Natural killer cell (primary cell): ENCODE data around the gene EHMT1. TPM values are rescaled to one million over a fixed set of nuclear protein-coding genes. Genes with fewer than 3 reads are reported as not detected.

Source experiments
- ATAC-seq, 3 donors: fragments of 150-1000 bp in 2 of 3; fragments of 200-7000 bp in 1 of 3; cut with Tn5 transposase; 1 replicate in 1 of 3; 2 replicates in 2 of 3; pipeline ENCODE4 v1.10.0; 2021; ENCODE audit warnings: mild to moderate bottlenecking in 2 of 3, moderate library complexity in 2 of 3
- DNase-seq, 2 donors: peaks; one replicate each; pipeline versions ENCODE4 v3.0.0 to v3.0.0-alpha.2; 2013 to 2021; ENCODE audit warnings: mixed read lengths in 1 of 2
- H3K27ac ChIP-seq: one replicate; pipeline ENCODE4 v1.5.1; 2013; ENCODE audit warnings: mild to moderate bottlenecking, low read length
- H3K27me3 ChIP-seq: one replicate; pipeline ENCODE4 v1.6.1; 2013; ENCODE audit warnings: low read length; ENCODE audit not compliant: control insufficient read depth, insufficient read depth
- H3K36me3 ChIP-seq: one replicate; pipeline ENCODE4 v1.6.1; 2013; ENCODE audit warnings: low read length; ENCODE audit not compliant: control insufficient read depth, insufficient read depth
- H3K4me1 ChIP-seq: one replicate; pipeline ENCODE4 v1.6.1; 2013; ENCODE audit warnings: low read length; ENCODE audit not compliant: control insufficient read depth, insufficient read depth
- H3K4me3 ChIP-seq: one replicate; pipeline ENCODE4 v1.5.1; 2013; ENCODE audit warnings: low read length
- H3K9me3 ChIP-seq: one replicate; pipeline ENCODE4 v1.6.1; 2013; ENCODE audit warnings: low read length; ENCODE audit not compliant: control insufficient read depth, insufficient read depth
- H3K27ac Mint-ChIP-seq, 2 donors: one replicate each; pipeline ENCODE4 v1.8.0; 2022; ENCODE audit warnings: mild to moderate bottlenecking in 2 of 2, mixed read lengths in 2 of 2, moderate library complexity in 1 of 2
- H3K27me3 Mint-ChIP-seq, 2 donors: one replicate each; pipeline ENCODE4 v1.8.0; 2022; ENCODE audit warnings: low read depth in 2 of 2, mixed read lengths in 2 of 2
- H3K36me3 Mint-ChIP-seq: one replicate; pipeline ENCODE4 v1.8.0; 2022; ENCODE audit warnings: mixed read lengths
- H3K4me1 Mint-ChIP-seq, 2 donors: one replicate each; pipeline ENCODE4 v1.8.0; 2022; ENCODE audit warnings: mixed read lengths in 2 of 2
- H3K4me3 Mint-ChIP-seq: one replicate; pipeline ENCODE4 v1.8.0; 2022; ENCODE audit warnings: mild to moderate bottlenecking, moderate library complexity, mixed read lengths
- H3K9me3 Mint-ChIP-seq, 2 donors: one replicate each; pipeline ENCODE4 v1.8.0; 2022; ENCODE audit warnings: mixed read lengths in 2 of 2
- WGBS: methylation state at CpG from one replicate; pipeline ENCODE4 v1.1.7; 2013; ENCODE audit warnings: missing lambda C conversion rate; ENCODE audit not compliant: insufficient coverage; 5-methylcytosine and 5-hydroxymethylcytosine counted together
- intact Hi-C: fragments of 100-400 bp; cut with micrococcal nuclease; formaldehyde crosslinking; loops from one replicate; pipeline ENCODE4 v1.14.2; 2022
- total RNA-seq, 4 donors: library from RNA; stranded (reverse); fragments of 120-200 nt in 1 of 4; gene quantifications; one replicate each; pipeline versions ENCODE4 v1.2.3 to v1.2.4, GENCODE V29; 2013 to 2022
- TF ChIP-seq, protein P1 (sequence below): fragments of 200-600 bp; IDR thresholded peaks from one replicate; pipeline ENCODE4 v1.8.0; 2022; ENCODE audit warnings: antibody characterized with exemption

EHMT1 gene
- total RNA-seq, 3 donors from 2014 or later (not counting 1 experiment from before 2014, with no cell fraction given) = 173 to 200 (median 176) TPM

DNA sequence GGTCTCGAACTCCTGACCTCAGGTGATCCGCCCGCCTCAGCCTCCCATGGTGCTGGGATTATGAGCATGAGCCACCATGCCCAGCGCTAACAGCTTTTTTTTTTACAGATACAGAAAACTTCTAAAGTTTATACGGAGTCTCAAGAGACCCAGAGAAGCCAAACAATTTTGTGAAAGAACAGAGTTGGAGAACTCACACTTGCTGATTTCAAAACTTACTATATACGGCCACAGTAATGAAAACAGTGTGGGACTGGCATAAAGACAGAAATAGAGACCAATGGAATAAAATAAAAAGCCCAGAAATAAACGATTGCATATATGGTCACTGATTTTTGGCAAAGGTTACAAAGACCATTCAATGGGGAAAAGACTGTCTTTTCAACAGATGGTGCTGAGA lies 173.1 kb downstream of the EHMT1 start:
- Mint-ChIP-seq H3K36me3 (no peaks in the 10 kb centered on the region), H3K4me1 (peaks cover 11 to 16% of the 10 kb centered on the region in 2 donors), H3K9me3 (no peaks in the 10 kb centered on the region), H3K27me3 (no peaks in the 10 kb centered on the region), H3K27ac (no peak overlapping the region), H3K4me3 (no peak overlapping the region)
- Histone ChIP-seq H3K36me3 (peaks cover 54% of the 10 kb centered on the region), H3K27ac (no peak overlapping the region), H3K4me1 (no peaks in the 10 kb centered on the region), H3K4me3 (no peak overlapping the region), H3K27me3 (no peaks in the 10 kb centered on the region), H3K9me3 (no peaks in the 10 kb centered on the region)
- TF ChIP-seq, protein P1, sequence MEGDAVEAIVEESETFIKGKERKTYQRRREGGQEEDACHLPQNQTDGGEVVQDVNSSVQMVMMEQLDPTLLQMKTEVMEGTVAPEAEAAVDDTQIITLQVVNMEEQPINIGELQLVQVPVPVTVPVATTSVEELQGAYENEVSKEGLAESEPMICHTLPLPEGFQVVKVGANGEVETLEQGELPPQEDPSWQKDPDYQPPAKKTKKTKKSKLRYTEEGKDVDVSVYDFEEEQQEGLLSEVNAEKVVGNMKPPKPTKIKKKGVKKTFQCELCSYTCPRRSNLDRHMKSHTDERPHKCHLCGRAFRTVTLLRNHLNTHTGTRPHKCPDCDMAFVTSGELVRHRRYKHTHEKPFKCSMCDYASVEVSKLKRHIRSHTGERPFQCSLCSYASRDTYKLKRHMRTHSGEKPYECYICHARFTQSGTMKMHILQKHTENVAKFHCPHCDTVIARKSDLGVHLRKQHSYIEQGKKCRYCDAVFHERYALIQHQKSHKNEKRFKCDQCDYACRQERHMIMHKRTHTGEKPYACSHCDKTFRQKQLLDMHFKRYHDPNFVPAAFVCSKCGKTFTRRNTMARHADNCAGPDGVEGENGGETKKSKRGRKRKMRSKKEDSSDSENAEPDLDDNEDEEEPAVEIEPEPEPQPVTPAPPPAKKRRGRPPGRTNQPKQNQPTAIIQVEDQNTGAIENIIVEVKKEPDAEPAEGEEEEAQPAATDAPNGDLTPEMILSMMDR = no peak
- DNase-seq = no peak
- intact Hi-C loops = no loop called here
- ATAC-seq = no peak
- WGBS = 98% methylated on average over 7 of the region's 7 CpGs

DNA sequence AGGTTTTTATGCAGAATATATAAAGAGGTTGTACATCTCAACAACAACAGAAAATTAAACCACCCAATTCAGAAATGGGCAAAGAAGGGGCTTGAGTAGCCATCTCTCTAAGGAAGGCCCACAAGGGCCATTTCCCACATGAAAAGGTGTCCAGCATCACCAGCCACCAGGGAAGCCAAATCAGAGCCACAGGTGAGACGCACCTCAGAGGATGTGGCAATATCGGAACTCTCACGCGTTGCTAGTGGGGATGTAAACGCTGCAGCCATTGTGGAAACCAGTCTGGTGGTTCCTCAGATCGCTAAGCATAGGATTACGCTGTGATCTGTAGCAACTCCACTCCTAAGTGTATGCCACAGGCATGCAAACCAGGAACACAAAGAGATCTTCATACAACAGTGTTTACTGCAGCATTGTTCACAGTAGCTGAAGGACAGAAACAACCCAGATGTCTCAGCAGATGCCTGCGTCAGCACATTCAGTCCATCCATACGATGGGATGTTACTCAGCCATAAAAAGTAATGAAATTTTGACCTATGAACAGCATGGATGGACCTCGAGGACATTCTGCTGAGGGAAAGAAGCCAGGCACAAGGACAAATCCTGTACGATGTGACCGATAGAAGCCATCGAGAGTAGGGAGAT lies 174.5 kb downstream of the EHMT1 start:
- peaks cover 47% of the 10 kb centered on the region for H3K36me3 ChIP-seq
- H3K27ac Mint-ChIP-seq = no peak overlapping the region
- 97% methylated on average over 13 of the region's 13 CpGs for WGBS

DNA sequence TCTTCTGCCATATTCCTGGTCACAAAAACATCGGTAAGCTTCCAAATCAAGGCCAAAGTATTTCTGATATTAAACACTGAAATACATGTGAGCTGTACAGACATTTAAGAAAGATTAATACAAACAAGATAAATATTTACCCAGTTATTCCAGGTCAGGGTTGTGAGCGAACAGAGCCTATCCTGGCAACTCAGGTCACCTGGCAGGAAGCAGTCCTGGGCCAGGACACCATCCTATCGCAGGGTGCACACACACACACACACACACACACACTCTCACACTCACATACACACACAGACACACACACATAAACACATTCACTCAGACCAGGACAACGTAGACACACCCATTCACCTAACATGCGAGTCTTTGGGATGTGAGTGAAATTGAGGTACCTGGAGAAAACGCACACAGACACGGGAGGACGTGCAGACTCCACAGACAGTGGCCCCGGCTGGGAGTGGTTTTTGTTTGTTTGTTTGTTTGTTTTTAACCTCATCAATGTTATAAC lies 176.4 kb downstream of the EHMT1 start:
- H3K36me3 Mint-ChIP-seq = no peaks in the 10 kb centered on the region
- no peak overlapping the region for H3K27ac ChIP-seq
- no peaks in the 10 kb centered on the region for H3K27me3 Mint-ChIP-seq
- ATAC-seq (peak in 1 of 3 donors; percentile 40), DNase-seq (no peak)
- H3K9me3 Mint-ChIP-seq = no peaks in the 10 kb centered on the region
- H3K27ac Mint-ChIP-seq = peak overlapping the region in 1 of 2 donors; percentile 12
- H3K36me3 ChIP-seq = peaks cover 56% of the 10 kb centered on the region
- no peaks in the 10 kb centered on the region for H3K4me1 ChIP-seq
- H3K9me3 ChIP-seq = no peaks in the 10 kb centered on the region
- peaks cover 0 to 6% of the 10 kb centered on the region in 2 donors for H3K4me1 Mint-ChIP-seq
- TF ChIP-seq, protein P1 = no peak
- intact Hi-C loops = no loop called here
- WGBS = 97% methylated on average over 5 of the region's 9 CpGs
- no peaks in the 10 kb centered on the region for H3K27me3 ChIP-seq
- H3K4me3 Mint-ChIP-seq = no peak overlapping the region
- H3K4me3 ChIP-seq = no peak overlapping the region

More for the DNA sequence above, 174.5 kb downstream of the EHMT1 start:
- Histone ChIP-seq H3K27me3 (no peaks in the 10 kb centered on the region), H3K4me3 (no peak overlapping the region), H3K4me1 (no peaks in the 10 kb centered on the region), H3K9me3 (no peaks in the 10 kb centered on the region), H3K27ac (no peak overlapping the region)
- intact Hi-C loops = no loop called here
- ATAC-seq (no peak), DNase-seq (no peak)
- Mint-ChIP-seq H3K4me1 (peaks cover 7 to 10% of the 10 kb centered on the region in 2 donors), H3K4me3 (no peak overlapping the region), H3K27me3 (no peaks in the 10 kb centered on the region), H3K36me3 (no peaks in the 10 kb centered on the region), H3K9me3 (no peaks in the 10 kb centered on the region)
- TF ChIP-seq, protein P1 = no peak
